KOPT-K1 (cell line): Measurements from ENCODE around the gene PPP2R2B.

ENCODE experiments used
- H3K27ac ChIP-seq: fragments of 200-600 bp; sonication (generic); 2 replicates; pipeline ENCODE4 v1.5.1; 2016; ENCODE audit warnings: antibody characterized with exemption, mild to moderate bottlenecking, low read depth, low read length; ENCODE audit not compliant: poor library complexity, severe bottlenecking
- H3K36me3 ChIP-seq: fragments of 200-600 bp; sonication (generic); 2 replicates; pipeline ENCODE4 v1.5.1; 2017; ENCODE audit warnings: antibody characterized with exemption, mild to moderate bottlenecking, low read length, moderate library complexity; ENCODE audit not compliant: insufficient read depth
- H3K9me3 ChIP-seq: fragments of 200-600 bp; sonication (generic); 2 replicates; pipeline ENCODE4 v1.5.1; 2017; ENCODE audit warnings: antibody characterized with exemption, low read length, mild to moderate bottlenecking; ENCODE audit not compliant: insufficient read depth, poor library complexity, severe bottlenecking

Gene PPP2R2B

GRCh38 chr5:146878476-146879172 is at the start of gene PPP2R2B:
PPP2R2B (minus strand) TSS chr5:146878757.
- H3K36me3 ChIP-seq = no peaks in the 10 kb centered on the region
- H3K9me3 ChIP-seq = no peaks in the 10 kb centered on the region
- no peak within 1 kb of the TSS for H3K27ac ChIP-seq

GRCh38 chr5:146924132-146924531 is 45.6 kb upstream of the PPP2R2B start:
- H3K36me3 ChIP-seq = no peaks in the 10 kb centered on the region
- no peaks in the 10 kb centered on the region for H3K9me3 ChIP-seq
- no peak overlapping the region for H3K27ac ChIP-seq

- Histone ChIP-seq H3K9me3 (no peaks in the 10 kb centered on the region), H3K27ac (no peak overlapping the region)
Observed at GRCh38 chr5:146921225-146921624, 42.7 kb upstream of the PPP2R2B start.

GRCh38 chr5:146920351-146920881 is 41.9 kb upstream of the PPP2R2B start:
- Histone ChIP-seq H3K27ac (no peak overlapping the region), H3K36me3 (no peaks in the 10 kb centered on the region), H3K9me3 (no peaks in the 10 kb centered on the region)

More at GRCh38 chr5:146921225-146921624, 42.7 kb upstream of the PPP2R2B start:
- no peaks in the 10 kb centered on the region for H3K36me3 ChIP-seq

GRCh38 chr5:146919304-146919703 is 40.7 kb upstream of the PPP2R2B start:
- H3K9me3 ChIP-seq = no peaks in the 10 kb centered on the region
- H3K36me3 ChIP-seq = no peaks in the 10 kb centered on the region
- no peak overlapping the region for H3K27ac ChIP-seq

- Histone ChIP-seq H3K36me3 (no peaks in the 10 kb centered on the region), H3K9me3 (no peaks in the 10 kb centered on the region), H3K27ac (no peak overlapping the region)
Observed at GRCh38 chr5:146917931-146918330, 39.4 kb upstream of the PPP2R2B start.

- Histone ChIP-seq H3K36me3 (no peaks in the 10 kb centered on the region), H3K27ac (no peak overlapping the region), H3K9me3 (no peaks in the 10 kb centered on the region)
Observed at GRCh38 chr5:146912874-146913273, 34.3 kb upstream of the PPP2R2B start.

GRCh38 chr5:146910239-146910638 is 31.7 kb upstream of the PPP2R2B start:
- no peaks in the 10 kb centered on the region for H3K36me3 ChIP-seq
- H3K27ac ChIP-seq = no peak overlapping the region
- H3K9me3 ChIP-seq = no peaks in the 10 kb centered on the region

GRCh38 chr5:146909255-146910068 is 30.9 kb upstream of the PPP2R2B start:
- H3K27ac ChIP-seq = no peak overlapping the region
- H3K36me3 ChIP-seq = no peaks in the 10 kb centered on the region
- H3K9me3 ChIP-seq = no peaks in the 10 kb centered on the region

- Histone ChIP-seq H3K27ac (no peak overlapping the region), H3K36me3 (no peaks in the 10 kb centered on the region), H3K9me3 (no peaks in the 10 kb centered on the region)
Observed at GRCh38 chr5:146906803-146907202, 28.2 kb upstream of the PPP2R2B start.

- H3K36me3 ChIP-seq = no peaks in the 10 kb centered on the region
- H3K27ac ChIP-seq = no peak overlapping the region
- no peaks in the 10 kb centered on the region for H3K9me3 ChIP-seq
Observed at GRCh38 chr5:146904890-146905289, 26.3 kb upstream of the PPP2R2B start.

- Histone ChIP-seq H3K36me3 (no peaks in the 10 kb centered on the region), H3K27ac (no peak overlapping the region), H3K9me3 (no peaks in the 10 kb centered on the region)
Observed at GRCh38 chr5:146903789-146904188, 25.2 kb upstream of the PPP2R2B start.

- Histone ChIP-seq H3K9me3 (no peaks in the 10 kb centered on the region), H3K27ac (no peak overlapping the region), H3K36me3 (no peaks in the 10 kb centered on the region)
Observed at GRCh38 chr5:146902471-146902870, 23.9 kb upstream of the PPP2R2B start.

GRCh38 chr5:146897061-146897460 is 18.5 kb upstream of the PPP2R2B start:
- no peaks in the 10 kb centered on the region for H3K9me3 ChIP-seq
- H3K36me3 ChIP-seq = no peaks in the 10 kb centered on the region
- no peak overlapping the region for H3K27ac ChIP-seq

- Histone ChIP-seq H3K36me3 (no peaks in the 10 kb centered on the region), H3K27ac (no peak overlapping the region), H3K9me3 (no peaks in the 10 kb centered on the region)
Observed at GRCh38 chr5:146894753-146895521, 16.4 kb upstream of the PPP2R2B start.
